Heart left ventricle (tissue), 16 donors: ENCODE data around the gene TLE5. TPM values are rescaled to one million over a fixed set of nuclear protein-coding genes. Genes with fewer than 3 reads are reported as not detected.
A peak's percentile ranks its signal among the peaks of the same experiment; 100 is the strongest.

Source experiments
- ATAC-seq, 4 donors: fragments of 200-7000 bp; cut with Tn5 transposase; one replicate each; pipeline ENCODE4 v1.9.1; 2020 to 2022; ENCODE audit warnings: moderate library complexity in 4 of 4, mild to moderate bottlenecking in 3 of 4, moderate number of reproducible peaks in 1 of 4
- DNase-seq, 5 donors: peaks; one replicate each; pipeline ENCODE4 v3.0.0-alpha.2; 2020
- H3K27ac ChIP-seq, 12 donors: fragments of 200-600 bp; sonication (generic) in 4 of 12; one replicate each; pipeline versions ENCODE4 v1.5.0 to v1.8.0; 2016 to 2022; ENCODE audit warnings: mild to moderate bottlenecking in 2 of 12
- H3K27me3 ChIP-seq, 9 donors: fragments of 200-600 bp; sonication (generic) in 2 of 9; one replicate each; pipeline versions ENCODE4 v1.5.1 to v1.8.0; 2016 to 2022; ENCODE audit warnings: mild to moderate bottlenecking in 3 of 9
- H3K36me3 ChIP-seq, 9 donors: fragments of 200-600 bp; sonication (generic) in 2 of 9; one replicate each; pipeline versions ENCODE4 v1.5.0 to v1.8.0; 2018 to 2022; ENCODE audit warnings: mild to moderate bottlenecking in 2 of 9
- H3K4me1 ChIP-seq, 12 donors: fragments of 200-600 bp; sonication (generic) in 4 of 12; one replicate each; pipeline versions ENCODE4 v1.5.0 to v1.8.0; 2016 to 2022; ENCODE audit warnings: mild to moderate bottlenecking in 3 of 12
- H3K4me3 ChIP-seq, 12 donors: fragments of 200-600 bp; sonication (generic) in 4 of 12; one replicate each; pipeline versions ENCODE4 v1.5.0 to v1.8.0; 2017 to 2022; ENCODE audit warnings: mild to moderate bottlenecking in 9 of 12, moderate library complexity in 4 of 12
- H3K9me3 ChIP-seq, 12 donors: fragments of 200-600 bp; sonication (generic) in 4 of 12; one replicate each; pipeline versions ENCODE4 v1.5.0 to v1.8.0; 2016 to 2022; ENCODE audit warnings: mild to moderate bottlenecking in 1 of 12
- POLR2A ChIP-seq, 2 donors: fragments of 450-650 bp; IDR thresholded peaks; one replicate each; pipeline ENCODE4 v1.6.1; 2017; ENCODE audit warnings: antibody characterized with exemption in 2 of 2, mild to moderate bottlenecking in 2 of 2, moderate library complexity in 2 of 2
- WGBS, 4 donors: extraction: QIAGEN DNeasy Blood & Tissue Kit in 2 of 4; methylation state at CpG; one replicate each; pipeline versions ENCODE4 v1.1.5 to v1.1.7; 2013 to 2018; 5-methylcytosine and 5-hydroxymethylcytosine counted together
- intact Hi-C, 10 donors: fragments of 100-400 bp; cut with DNase I; formaldehyde crosslinking; loops; one replicate each; pipeline versions ENCODE4 v1.11.1 to v1.14.2; 2022
- polyA plus RNA-seq, 2 donors: library from polyadenylated mRNA; stranded (reverse); fragments of 200-250 nt; gene quantifications; one replicate each; pipeline ENCODE4 v1.2.3, GENCODE V29; 2013
- total RNA-seq, 9 donors: library from RNA; depleted of rRNA in 2 of 9; stranded (reverse); fragments of >200 nt in 2 of 9; fragmentation: NEBNext Ultra II Directional in 3 of 9; extraction: Animal tissue kit (Norgen Biotek cat#: 25700) in 3 of 9; gene quantifications; one replicate each; pipeline versions ENCODE4 v1.1.0 to v1.2.4, GENCODE V29; 2016 to 2023
- TF ChIP-seq, protein P1 (sequence below), 12 donors: fragments of 200-600 bp; sonication (generic) in 4 of 12; IDR thresholded peaks; one replicate each; pipeline versions ENCODE4 v1.5.0 to v1.8.0; 2018 to 2022; ENCODE audit warnings: antibody characterized with exemption in 12 of 12, mild to moderate bottlenecking in 5 of 12
- donor health status: ischemic (EF 13 %, LVEDD 7.1; RV severe dilation, severe dysfunction).
- donor health status: healthy with polysubstance abuse.
- donor health status: DM: no; HTN: yes; CAD: no.
- donor health status: DM: no; HTN: no; CAD: no.
- donor health status: ischemic (EF 25% LVEDD 6.9; RV normal size, moderate dysfunction).
- donor health status: ischemic (EF 25% LVEDD 5.7; RV mildly dilated, moderate dysfunction).
- donor health status: healthy.
- donor health status: DM: yes; HTN: yes; CAD: no.
- donor health status: ischemic (EF 35%, LVEDD 5.7; RV mildly dilated, moderate dysfunction).
- donor health status: nonischemic (EF 11% LVEDD 7.7; RV severe dilation, severe dysfunction).
- donor health status: DM: yes; HTN: yes; CAD: no.
- donor health status: PGD.
- donor health status: ischemic (EF 29% LVEDD 5.4; RV normal size, mild dysfunction).
- donor health status: nonischemic (EF 23%, LVEDD 6.1; RV moderate dilation, normal function).

TLE5 gene
- total and polyA plus RNA-seq, 11 donors, result 593 to 1,459 (median 711) TPM

- no peak for ATAC-seq
- intact Hi-C loops, result no loop called here
- no peak for DNase-seq
- Histone ChIP-seq H3K9me3 (no peaks in the 10 kb centered on the region), H3K4me3 (no peak overlapping the region), H3K27me3 (no peaks in the 10 kb centered on the region), H3K36me3 (peaks cover 0 to 78% (median 53%) of the 10 kb centered on the region in 9 donors), H3K27ac (no peak overlapping the region), H3K4me1 (no peaks in the 10 kb centered on the region)
- WGBS, 4 donors, result 78 to 86% (median 85%) methylated on average over 9 of the region's 9 CpGs
- TF ChIP-seq, protein P1, sequence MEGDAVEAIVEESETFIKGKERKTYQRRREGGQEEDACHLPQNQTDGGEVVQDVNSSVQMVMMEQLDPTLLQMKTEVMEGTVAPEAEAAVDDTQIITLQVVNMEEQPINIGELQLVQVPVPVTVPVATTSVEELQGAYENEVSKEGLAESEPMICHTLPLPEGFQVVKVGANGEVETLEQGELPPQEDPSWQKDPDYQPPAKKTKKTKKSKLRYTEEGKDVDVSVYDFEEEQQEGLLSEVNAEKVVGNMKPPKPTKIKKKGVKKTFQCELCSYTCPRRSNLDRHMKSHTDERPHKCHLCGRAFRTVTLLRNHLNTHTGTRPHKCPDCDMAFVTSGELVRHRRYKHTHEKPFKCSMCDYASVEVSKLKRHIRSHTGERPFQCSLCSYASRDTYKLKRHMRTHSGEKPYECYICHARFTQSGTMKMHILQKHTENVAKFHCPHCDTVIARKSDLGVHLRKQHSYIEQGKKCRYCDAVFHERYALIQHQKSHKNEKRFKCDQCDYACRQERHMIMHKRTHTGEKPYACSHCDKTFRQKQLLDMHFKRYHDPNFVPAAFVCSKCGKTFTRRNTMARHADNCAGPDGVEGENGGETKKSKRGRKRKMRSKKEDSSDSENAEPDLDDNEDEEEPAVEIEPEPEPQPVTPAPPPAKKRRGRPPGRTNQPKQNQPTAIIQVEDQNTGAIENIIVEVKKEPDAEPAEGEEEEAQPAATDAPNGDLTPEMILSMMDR (IDR thresholded peaks at IDR 0.05), result no peak
- TF ChIP-seq POLR2A (IDR thresholded peaks at IDR 0.05), result no peak
These were observed 54.3 kb downstream of the TLE5 start for GRCh38 chr19:3007975-3008374.

GRCh38 chr19:3006075-3006767, 56.1 kb downstream of the TLE5 start:
- Histone ChIP-seq H3K4me1 (no peaks in the 10 kb centered on the region), H3K27me3 (no peaks in the 10 kb centered on the region), H3K27ac (no peak overlapping the region), H3K36me3 (peaks cover 0 to 80% (median 50%) of the 10 kb centered on the region in 9 donors), H3K9me3 (no peaks in the 10 kb centered on the region), H3K4me3 (no peak overlapping the region)
- WGBS, 4 donors, result 79 to 91% (median 82%) methylated on average over 35 to 37 of the region's 37 CpGs
- DNase-seq (no peak), ATAC-seq (peak in 1 of 4 donors; percentile 20)
- intact Hi-C loops, result no loop called here
- no peak for TF ChIP-seq POLR2A (IDR thresholded peaks at IDR 0.05)
- TF ChIP-seq, protein P1 (IDR thresholded peaks at IDR 0.05), result no peak

DNA sequence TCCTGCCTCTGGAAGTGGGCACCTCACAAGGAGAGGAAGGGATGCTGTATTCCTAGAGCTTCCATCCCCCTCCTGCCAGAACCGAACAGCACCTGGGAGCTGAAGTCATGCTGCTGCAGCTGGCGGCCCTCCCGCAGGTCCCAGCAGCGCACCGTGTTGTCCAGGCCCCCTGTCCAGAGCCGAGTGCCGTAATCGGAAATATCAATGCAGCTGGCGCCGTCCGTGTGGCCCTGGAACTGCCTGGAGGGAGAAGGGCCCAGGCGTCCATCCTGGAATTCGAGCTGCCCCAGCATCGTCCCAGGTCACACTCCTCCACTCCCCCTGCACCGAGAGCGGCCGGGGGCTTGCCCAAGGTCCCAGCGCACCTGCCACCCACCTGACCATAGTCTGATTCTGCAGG, 57.0 kb downstream of the TLE5 start:
- H3K36me3 ChIP-seq, result peaks cover 0 to 78% (median 50%) of the 10 kb centered on the region in 9 donors
- TF ChIP-seq POLR2A (IDR thresholded peaks at IDR 0.05), result no peak
- TF ChIP-seq, protein P1 (IDR thresholded peaks at IDR 0.05), result no peak

DNA sequence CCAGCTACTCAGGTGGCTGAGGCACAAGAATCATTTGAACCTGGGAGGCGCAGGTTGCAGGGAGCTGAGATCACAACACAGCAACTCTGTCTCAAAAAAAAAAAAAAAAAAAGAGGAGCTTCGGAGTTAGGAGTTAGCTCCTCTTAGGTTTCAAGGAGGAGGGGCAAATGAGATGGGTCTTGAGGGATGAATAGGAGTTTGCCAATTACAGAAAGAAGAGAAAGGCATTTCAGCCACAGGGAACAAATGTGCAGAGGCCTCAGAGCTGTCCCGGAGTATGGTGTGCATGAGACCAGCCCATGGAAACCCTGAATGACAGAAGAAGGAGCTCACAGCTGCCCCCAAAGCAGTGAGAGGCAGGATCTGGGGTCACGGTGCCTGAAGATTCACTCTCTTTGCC, 57.8 kb downstream of the TLE5 start:
- Histone ChIP-seq H3K9me3 (no peaks in the 10 kb centered on the region), H3K4me1 (no peaks in the 10 kb centered on the region), H3K27me3 (no peaks in the 10 kb centered on the region), H3K4me3 (no peak overlapping the region), H3K36me3 (peaks cover 0 to 78% (median 51%) of the 10 kb centered on the region in 9 donors), H3K27ac (no peak overlapping the region)
- TF ChIP-seq, protein P1 (IDR thresholded peaks at IDR 0.05), result no peak
- no peak for TF ChIP-seq POLR2A (IDR thresholded peaks at IDR 0.05)
- no peak for ATAC-seq
- DNase-seq, result no peak
- WGBS, 4 donors, result 81 to 97% (median 89%) methylated on average over 4 of the region's 4 CpGs
- intact Hi-C loops, result no loop called here

More for the DNA sequence above, 57.0 kb downstream of the TLE5 start:
- Histone ChIP-seq H3K4me3 (no peak overlapping the region), H3K9me3 (no peaks in the 10 kb centered on the region), H3K27me3 (no peaks in the 10 kb centered on the region), H3K4me1 (no peaks in the 10 kb centered on the region), H3K27ac (no peak overlapping the region)
- 88 to 94% (median 92%) methylated on average over 6 to 18 of the region's 18 CpGs for WGBS, 4 donors
- intact Hi-C loops, result no loop called here
- DNase-seq, result no peak
- ATAC-seq, result no peak
